ENCODE results near the gene PRKAB2.
A peak's percentile ranks its signal among the peaks of the same experiment; 100 is the strongest.
"Not testable (repeated sequence)": the region's sequence is repeated elsewhere in the genome, so short reads cannot be mapped to it uniquely, and the experiment has no call there.

The PRKAB2 gene

GRCh38 chr1:147171399-147172167 lies 687 bp downstream of the PRKAB2 start:
- DNase-seq (ENCODE audit: low spot score) = peak; percentile 17

GRCh38 chr1:147169840-147170674 lies 2.2 kb downstream of the PRKAB2 start:
- DNase-seq (ENCODE audit: low spot score) = no peak

GRCh38 chr1:147169171-147169570 lies 3.1 kb downstream of the PRKAB2 start:
- DNase-seq (ENCODE audit: low spot score) = no peak

GRCh38 chr1:147168626-147169058 lies 3.6 kb downstream of the PRKAB2 start:
- peak; percentile 45 for DNase-seq (ENCODE audit: low spot score)

- peak; percentile 96 for DNase-seq (ENCODE audit: low spot score)
Observed at GRCh38 chr1:147167365-147167764, 4.9 kb downstream of the PRKAB2 start.

- no peak for DNase-seq (ENCODE audit: low spot score)
Observed at GRCh38 chr1:147163019-147163418, 9.3 kb downstream of the PRKAB2 start.

GRCh38 chr1:147162093-147162492 lies 10.2 kb downstream of the PRKAB2 start:
- DNase-seq (ENCODE audit: low spot score) = peak; percentile 19

- not testable (repeated sequence) for DNase-seq (ENCODE audit: low spot score)
Observed at GRCh38 chr1:147157116-147157515, 15.2 kb downstream of the PRKAB2 start.

GRCh38 chr1:147156642-147157041 lies 15.6 kb downstream of the PRKAB2 start:
- no peak for DNase-seq (ENCODE audit: low spot score)

GRCh38 chr1:147152772-147153171 lies 19.5 kb downstream of the PRKAB2 start:
- DNase-seq (ENCODE audit: low spot score) = no peak

GRCh38 chr1:147151244-147151643 lies 21.0 kb downstream of the PRKAB2 start:
- DNase-seq (ENCODE audit: low spot score) = no peak

- no peak for DNase-seq (ENCODE audit: low spot score)
Observed at GRCh38 chr1:147142886-147143285, 29.4 kb downstream of the PRKAB2 start.

GRCh38 chr1:147130721-147131120 lies 41.5 kb downstream of the PRKAB2 start:
- DNase-seq (ENCODE audit: low spot score) = not testable (repeated sequence)

- DNase-seq (ENCODE audit: low spot score) = no peak
Observed at GRCh38 chr1:147129116-147129873, 43.0 kb downstream of the PRKAB2 start.

GRCh38 chr1:147124266-147124665 lies 48.0 kb downstream of the PRKAB2 start:
- DNase-seq (ENCODE audit: low spot score) = no peak

- DNase-seq (ENCODE audit: low spot score) = no peak
Observed at GRCh38 chr1:147117109-147117508, 55.2 kb downstream of the PRKAB2 start.

GRCh38 chr1:147115496-147115895 lies 56.8 kb downstream of the PRKAB2 start:
- no peak for DNase-seq (ENCODE audit: low spot score)

GRCh38 chr1:147115079-147115478 lies 57.2 kb downstream of the PRKAB2 start:
- DNase-seq (ENCODE audit: low spot score) = not testable (repeated sequence)

- not testable (repeated sequence) for DNase-seq (ENCODE audit: low spot score)
Observed at GRCh38 chr1:147114353-147114752, 57.9 kb downstream of the PRKAB2 start.

GRCh38 chr1:147111381-147112130 lies 60.7 kb downstream of the PRKAB2 start:
- peak; percentile 4 for DNase-seq (ENCODE audit: low spot score)

GRCh38 chr1:147110872-147111271 lies 61.4 kb downstream of the PRKAB2 start:
- DNase-seq (ENCODE audit: low spot score) = no peak

GRCh38 chr1:147110434-147110833 lies 61.8 kb downstream of the PRKAB2 start:
- no peak for DNase-seq (ENCODE audit: low spot score)

Data from kidney tubule cell (primary cell).